T-cell (primary cell): ENCODE results near the gene SMCO4. TPM values are rescaled to one million over a fixed set of nuclear protein-coding genes. Genes with fewer than 3 reads are reported as not detected.
"Not testable (repeated sequence)": the region's sequence is repeated elsewhere in the genome, so short reads cannot be mapped to it uniquely, and the experiment has no call there.

Experiments
- ATAC-seq, 4 experiments: fragments of 200-7000 bp in 3 of 4; fragments of 150-1000 bp in 1 of 4; cut with Tn5 transposase; replicated peaks in 1 of 4; 1 replicate in 3 of 4; 2 replicates in 1 of 4; pipeline ENCODE4 v1.10.0; 2021; ENCODE audit warnings: moderate library complexity in 3 of 4, mild to moderate bottlenecking in 2 of 4, moderate number of reproducible peaks in 1 of 4
- CTCF ChIA-PET, 2 donors: fragments of 300-600 bp; sonication (Branson Sonifier 250); formaldehyde crosslinking; loops; one replicate each; lab custom pipeline; 2022; ENCODE audit warnings: antibody characterized with exemption in 2 of 2; lab: Charles Lee
- POLR2A ChIA-PET, 2 donors: fragments of 300-600 bp; sonication (Branson Sonifier 250); formaldehyde crosslinking; loops; one replicate each; lab custom pipeline; 2022; ENCODE audit warnings: antibody characterized with exemption in 2 of 2; lab: Charles Lee
- DNase-seq, 35 experiments: peaks; one replicate each; pipeline versions ENCODE4 v3.0.0 to v3.0.0-alpha.2; 2013 to 2023
- H3K27ac ChIP-seq: one replicate; pipeline ENCODE4 v1.5.1; 2013; ENCODE audit warnings: low read length
- H3K27me3 ChIP-seq, 2 experiments: replicated peaks in 1 of 2; 1 replicate in 1 of 2; 2 replicates in 1 of 2; pipeline versions ENCODE4 v1.6.1 to v1.7.0; 2013; ENCODE audit warnings: low read length in 1 of 2, mixed read lengths in 1 of 2; ENCODE audit not compliant: control insufficient read depth in 2 of 2, insufficient read depth in 2 of 2; ENCODE audit errors: extremely low read depth in 1 of 2
- H3K36me3 ChIP-seq, 2 donors: 1 replicate in 1 of 2; 2 replicates in 1 of 2; pipeline versions ENCODE4 v1.6.1 to v1.7.0; 2013; ENCODE audit warnings: low read length in 1 of 2; ENCODE audit not compliant: control insufficient read depth in 2 of 2, insufficient read depth in 1 of 2; ENCODE audit errors: extremely low read depth in 1 of 2
- H3K4me1 ChIP-seq, 2 experiments: 1 replicate in 1 of 2; 2 replicates in 1 of 2; pipeline versions ENCODE4 v1.6.1 to v1.7.0; 2013; ENCODE audit warnings: low read length in 2 of 2, mixed read lengths in 1 of 2; ENCODE audit not compliant: insufficient read depth in 2 of 2, control insufficient read depth in 1 of 2; ENCODE audit errors: extremely low read depth in 1 of 2
- H3K4me3 ChIP-seq, 2 donors: 1 replicate in 1 of 2; 2 replicates in 1 of 2; pipeline versions ENCODE4 v1.5.1 to v1.7.0; 2013; ENCODE audit warnings: mild to moderate bottlenecking in 2 of 2, low read length in 1 of 2, moderate library complexity in 1 of 2; ENCODE audit not compliant: control insufficient read depth in 1 of 2; ENCODE audit errors: extremely low read depth in 1 of 2
- H3K9me3 ChIP-seq: 2 replicates; pipeline ENCODE4 v1.7.0; 2013
- H3K27ac Mint-ChIP-seq, 2 donors: one replicate each; pipeline ENCODE4 v1.8.0; 2020 to 2021; ENCODE audit warnings: mild to moderate bottlenecking in 2 of 2, mixed read lengths in 2 of 2
- H3K27me3 Mint-ChIP-seq, 2 donors: one replicate each; pipeline ENCODE4 v1.8.0; 2021 to 2022; ENCODE audit warnings: mixed read lengths in 2 of 2
- H3K36me3 Mint-ChIP-seq: one replicate; pipeline ENCODE4 v1.8.0; 2021; ENCODE audit warnings: mixed read lengths
- H3K4me1 Mint-ChIP-seq, 3 donors: one replicate each; pipeline ENCODE4 v1.8.0; 2020 to 2022; ENCODE audit warnings: mixed read lengths in 3 of 3, mild to moderate bottlenecking in 1 of 3
- H3K4me3 Mint-ChIP-seq, 3 donors: one replicate each; pipeline ENCODE4 v1.8.0; 2020 to 2022; ENCODE audit warnings: mild to moderate bottlenecking in 3 of 3, mixed read lengths in 3 of 3, moderate library complexity in 3 of 3
- H3K9me3 Mint-ChIP-seq, 3 donors: one replicate each; pipeline ENCODE4 v1.8.0; 2020 to 2022; ENCODE audit warnings: mixed read lengths in 3 of 3
- WGBS: methylation state at CpG from one replicate; pipeline ENCODE4 v1.1.5; 2013; ENCODE audit warnings: missing lambda C conversion rate; ENCODE audit not compliant: insufficient coverage; 5-methylcytosine and 5-hydroxymethylcytosine counted together
- total RNA-seq, 35 experiments: library from RNA in 6 of 35; stranded (reverse) in 6 of 35; fragments of 120-200 nt in 1 of 35; gene quantifications; one replicate each; pipeline versions ENCODE4 v1.2.1 to v1.2.4 and lab custom pipeline; 2013 to 2026

Gene SMCO4
- 1 to 10 TPM in 4 of 5 donors, not detected in 1; 2.2 to 6.5 (median 4.7) TPM for total RNA-seq
- 6.6 TPM for total RNA-seq (2013)
- total RNA-seq (lab: John Stamatoyannopoulos, UW): 0.37 to 6.6 (median 1.2) reads per million in 29 experiments

GRCh38 chr11:93543292-93543977 lies at the start of gene SMCO4:
TSS of gene SMCO4 (minus strand) at chr11:93543391. CDS start at chr11:93479189, 64,202 bp downstream.
- peak within 1 kb of the TSS; percentile 63 to 80 for H3K27ac Mint-ChIP-seq
- WGBS: 5% methylated on average over 58 of the region's 59 CpGs

GRCh38 chr11:93591247-93591898 lies 48.2 kb upstream of the SMCO4 start:
- ATAC-seq (no peak), DNase-seq (no peak)
- Mint-ChIP-seq H3K9me3 (no peaks in the 10 kb centered on the region), H3K27me3 (peaks cover 7 to 19% of the 10 kb centered on the region in 2 donors), H3K4me3 (no peak overlapping the region), H3K36me3 (no peaks in the 10 kb centered on the region), H3K27ac (no peak overlapping the region), H3K4me1 (no peaks in the 10 kb centered on the region)
- Histone ChIP-seq H3K9me3 (no peaks in the 10 kb centered on the region), H3K4me1 (no peaks in the 10 kb centered on the region), H3K36me3 (no peaks in the 10 kb centered on the region), H3K4me3 (no peak overlapping the region), H3K27me3 (peaks cover 0 to 5% of the 10 kb centered on the region in 2 experiments), H3K27ac (no peak overlapping the region)
- WGBS: 82% methylated on average over 2 of the region's 6 CpGs
- CTCF ChIA-PET: no interaction called here
- POLR2A ChIA-PET: interaction anchor here in 1 of 2 donors (0.7 kb wide), 1 partner anchor 37 kb away, joined by 7 read pairs; no protein-coding TSS in a partner anchor

More at GRCh38 chr11:93543292-93543977, at the start of gene SMCO4:
- peaks cover 4 to 9% of the 10 kb centered on the region in 2 donors for H3K27me3 Mint-ChIP-seq
- Histone ChIP-seq H3K4me3 (peak within 1 kb of the TSS; percentile 62 to 67), H3K36me3 (no peaks in the 10 kb centered on the region), H3K9me3 (no peaks in the 10 kb centered on the region), H3K4me1 (peaks cover 8 to 17% of the 10 kb centered on the region in 2 experiments), H3K27ac (peak within 1 kb of the TSS; percentile 58), H3K27me3 (peaks cover 0 to 8% of the 10 kb centered on the region in 2 experiments)
- H3K9me3 Mint-ChIP-seq: no peaks in the 10 kb centered on the region
- peak; percentile 76 to 84 (median 80) for ATAC-seq
- peak within 1 kb of the TSS; percentile 87 to 94 (median 89) for H3K4me3 Mint-ChIP-seq
- H3K36me3 Mint-ChIP-seq: no peaks in the 10 kb centered on the region
- POLR2A ChIA-PET: no interaction called here
- DNase-seq: peak in 33 of 35 experiments; percentile 8 to 78 (median 41)
- H3K4me1 Mint-ChIP-seq: peaks cover 23 to 24% (median 24%) of the 10 kb centered on the region in 3 donors
- CTCF ChIA-PET: interaction anchor here in 1 of 2 donors (0.6 kb wide), 1 partner anchor 1257 kb away, joined by 6 read pairs; no protein-coding TSS in a partner anchor

GRCh38 chr11:93589347-93589746 lies 46.2 kb upstream of the SMCO4 start:
- no peaks in the 10 kb centered on the region for H3K36me3 ChIP-seq
- Mint-ChIP-seq H3K27ac (no peak overlapping the region), H3K9me3 (no peaks in the 10 kb centered on the region), H3K4me1 (no peaks in the 10 kb centered on the region), H3K4me3 (no peak overlapping the region), H3K36me3 (no peaks in the 10 kb centered on the region), H3K27me3 (peaks cover 7 to 19% of the 10 kb centered on the region in 2 donors)
- CTCF ChIA-PET: no interaction called here
- no peak overlapping the region for H3K27ac ChIP-seq
- H3K4me1 ChIP-seq: no peaks in the 10 kb centered on the region
- ATAC-seq (no peak), DNase-seq (no peak)
- no peak overlapping the region for H3K4me3 ChIP-seq
- WGBS: no CpG with 5 or more reads among the region's 1 CpG
- POLR2A ChIA-PET: no interaction called here
- no peaks in the 10 kb centered on the region for H3K9me3 ChIP-seq
- peaks cover 0 to 10% of the 10 kb centered on the region in 2 experiments for H3K27me3 ChIP-seq

GRCh38 chr11:93587858-93588581 lies 44.8 kb upstream of the SMCO4 start:
- peaks cover 0 to 10% of the 10 kb centered on the region in 2 experiments for H3K27me3 ChIP-seq
- Mint-ChIP-seq H3K4me3 (no peak overlapping the region), H3K27ac (no peak overlapping the region), H3K9me3 (no peaks in the 10 kb centered on the region), H3K36me3 (no peaks in the 10 kb centered on the region), H3K4me1 (no peaks in the 10 kb centered on the region), H3K27me3 (peaks cover 15 to 27% of the 10 kb centered on the region in 2 donors)
- 74% methylated on average over 4 of the region's 8 CpGs for WGBS
- ChIA-PET CTCF (interaction anchor here in 1 of 2 donors (0.6 kb wide), 1 partner anchor 1043 kb away, joined by 3 read pairs; no protein-coding TSS in a partner anchor), POLR2A (no interaction called here)
- no peak overlapping the region for H3K4me3 ChIP-seq
- DNase-seq: no peak
- no peak for ATAC-seq
- H3K36me3 ChIP-seq: no peaks in the 10 kb centered on the region
- no peaks in the 10 kb centered on the region for H3K9me3 ChIP-seq
- H3K4me1 ChIP-seq: no peaks in the 10 kb centered on the region
- no peak overlapping the region for H3K27ac ChIP-seq

GRCh38 chr11:93587425-93587824 lies 44.2 kb upstream of the SMCO4 start:
- H3K27ac Mint-ChIP-seq, CTCF ChIA-PET: not testable (repeated sequence)

GRCh38 chr11:93585758-93586157 lies 42.6 kb upstream of the SMCO4 start:
- peaks cover 28% of the 10 kb centered on the region in 2 donors for H3K27me3 Mint-ChIP-seq
- Histone ChIP-seq H3K4me1 (no peaks in the 10 kb centered on the region), H3K9me3 (no peaks in the 10 kb centered on the region), H3K36me3 (no peaks in the 10 kb centered on the region), H3K27me3 (peaks cover 0 to 10% of the 10 kb centered on the region in 2 experiments), H3K4me3 (no peak overlapping the region), H3K27ac (no peak overlapping the region)
- H3K9me3 Mint-ChIP-seq: no peaks in the 10 kb centered on the region
- H3K4me1 Mint-ChIP-seq: no peaks in the 10 kb centered on the region
- DNase-seq (no peak), ATAC-seq (no peak)
- CTCF ChIA-PET: no interaction called here
- POLR2A ChIA-PET: no interaction called here
- H3K27ac Mint-ChIP-seq: no peak overlapping the region
- no peaks in the 10 kb centered on the region for H3K36me3 Mint-ChIP-seq
- H3K4me3 Mint-ChIP-seq: no peak overlapping the region

More at GRCh38 chr11:93587425-93587824, 44.2 kb upstream of the SMCO4 start:
- H3K27ac ChIP-seq, ATAC-seq, H3K9me3 Mint-ChIP-seq, H3K4me1 ChIP-seq, H3K9me3 ChIP-seq, H3K27me3 ChIP-seq, H3K36me3 Mint-ChIP-seq, POLR2A ChIA-PET, DNase-seq, H3K36me3 ChIP-seq, H3K4me3 ChIP-seq, H3K4me1 Mint-ChIP-seq, H3K4me3 Mint-ChIP-seq: not testable (repeated sequence)
- peaks cover 20 to 32% of the 10 kb centered on the region in 2 donors for H3K27me3 Mint-ChIP-seq
- no CpG with 5 or more reads among the region's 1 CpG for WGBS
